OCI-LY3 (cell line): ENCODE measurements around the gene MYADM.

Experiments used
- H2AFZ ChIP-seq: fragments of 200-600, 300-600 bp; shearing (Covaris generic); 2 replicates; pipeline ENCODE4 v1.6.0; 2014; ENCODE audit warnings: antibody characterized with exemption, low read depth, low read length
- H3K27ac ChIP-seq: fragments of 200-600, 300-600 bp; sonication (generic); 2 replicates; pipeline ENCODE4 v1.5.1; 2014; ENCODE audit warnings: mild to moderate bottlenecking, low read length, moderate library complexity, mixed read lengths
- H3K27me3 ChIP-seq: fragments of 200-600, 300-600 bp; sonication (generic); 2 replicates; pipeline ENCODE4 v1.6.1; 2014; ENCODE audit warnings: low read depth, low read length, mixed read lengths
- H3K36me3 ChIP-seq: fragments of 200-600, 300-600 bp; sonication (generic); replicated peaks from 2 replicates; pipeline ENCODE3; 2014; ENCODE audit warnings: low read depth, low read length, mixed read lengths
- H3K4me1 ChIP-seq: fragments of 300-600, 200-600 bp; sonication (generic); 2 replicates; pipeline ENCODE4 v1.6.1; 2014; ENCODE audit warnings: low read length, mixed read lengths
- H3K4me2 ChIP-seq: fragments of 200-600, 300-600 bp; sonication (generic); 2 replicates; pipeline ENCODE4 v1.6.1; 2014; ENCODE audit warnings: low read length, mixed read lengths
- H3K4me3 ChIP-seq: fragments of 300-600, 200-600 bp; sonication (generic); 2 replicates; pipeline ENCODE4 v1.5.1; 2014; ENCODE audit warnings: antibody characterized with exemption, mild to moderate bottlenecking, low read length, moderate library complexity
- H3K79me2 ChIP-seq: fragments of 300-600, 200-600 bp; shearing (Covaris generic); 2 replicates; pipeline ENCODE4 v1.6.1; 2014; ENCODE audit warnings: mild to moderate bottlenecking, low read length, mixed read lengths
- H3K9ac ChIP-seq: fragments of 300-600, 200-600 bp; shearing (Covaris generic); 2 replicates; pipeline ENCODE4 v1.6.0; 2014; ENCODE audit warnings: mild to moderate bottlenecking, low read length, moderate library complexity
- H3K9me3 ChIP-seq: fragments of 200-600, 300-600 bp; shearing (Covaris generic); 2 replicates; pipeline ENCODE4 v1.6.1; 2014; ENCODE audit warnings: low read length, mixed read lengths; ENCODE audit not compliant: insufficient read depth
- H4K20me1 ChIP-seq: fragments of 200-600, 300-600 bp; sonication (generic); 2 replicates; pipeline ENCODE4 v1.6.1; 2016; ENCODE audit warnings: low read length, mixed read lengths; ENCODE audit not compliant: insufficient read depth
- EZH2phosphoT487 ChIP-seq: fragments of 200-600 bp; shearing (Covaris generic); IDR thresholded peaks from 2 replicates; pipeline ENCODE4 v1.6.1; 2018; ENCODE audit warnings: antibody characterized with exemption, mixed run types, low read depth
- TF ChIP-seq, protein P1 (sequence below): fragments of 200-600, 300-600 bp; sonication (generic); IDR thresholded peaks from 2 replicates; pipeline ENCODE4 v1.5.1; 2014; ENCODE audit warnings: antibody characterized with exemption, low read length, low read depth

MYADM gene, protein sequence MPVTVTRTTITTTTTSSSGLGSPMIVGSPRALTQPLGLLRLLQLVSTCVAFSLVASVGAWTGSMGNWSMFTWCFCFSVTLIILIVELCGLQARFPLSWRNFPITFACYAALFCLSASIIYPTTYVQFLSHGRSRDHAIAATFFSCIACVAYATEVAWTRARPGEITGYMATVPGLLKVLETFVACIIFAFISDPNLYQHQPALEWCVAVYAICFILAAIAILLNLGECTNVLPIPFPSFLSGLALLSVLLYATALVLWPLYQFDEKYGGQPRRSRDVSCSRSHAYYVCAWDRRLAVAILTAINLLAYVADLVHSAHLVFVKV

DNA sequence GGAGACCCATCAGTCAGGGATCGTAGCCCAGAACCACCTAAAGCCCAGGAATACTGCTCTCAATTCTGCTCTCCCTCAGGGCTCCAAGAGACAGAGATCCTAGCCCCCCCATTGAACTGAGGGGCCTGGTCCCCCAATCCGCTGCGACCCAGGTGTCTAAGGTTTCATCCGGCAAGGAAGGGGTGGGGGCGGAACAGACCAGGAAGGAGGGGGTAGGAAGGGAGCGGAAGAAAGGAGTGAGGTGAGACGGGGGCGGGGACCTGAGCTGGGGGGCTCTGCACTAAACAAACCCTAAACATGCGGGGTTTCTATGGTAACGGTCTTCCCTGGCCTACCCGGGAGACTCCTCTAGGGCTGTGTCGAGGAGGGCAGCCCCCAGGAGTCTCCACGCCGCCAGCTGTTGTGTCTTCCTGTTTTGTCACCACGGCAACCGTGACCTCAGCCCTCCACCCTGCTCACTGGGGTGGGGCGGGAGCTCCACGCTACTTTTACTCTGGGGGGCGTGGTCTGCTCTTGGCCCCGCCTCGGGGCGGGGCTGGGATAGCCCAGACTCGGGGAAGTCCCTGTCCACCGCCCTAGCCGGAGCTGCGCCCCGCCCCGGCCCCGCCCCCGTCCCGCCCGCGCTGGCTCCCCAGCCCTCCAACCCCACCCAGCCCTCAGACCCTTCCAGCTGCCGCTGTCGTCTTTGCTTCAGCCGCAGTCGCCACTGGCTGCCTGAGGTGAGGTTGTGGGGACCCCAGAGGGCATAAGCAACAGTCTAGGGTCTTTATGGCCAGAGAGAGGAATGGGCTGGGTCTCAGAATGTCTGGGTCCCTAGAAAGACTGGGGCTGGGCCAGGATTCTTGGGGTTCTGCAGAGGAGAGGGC, at the start of gene MYADM:
Gene MYADM (plus strand): TSS at position 659 of the 866 bp plus-strand sequence. CDS start 5,647 bp downstream, outside the sequence.
- no peak within 1 kb of the TSS for H3K4me2 ChIP-seq
- H3K27me3 ChIP-seq, result no peaks in the 10 kb centered on the region
- H3K4me1 ChIP-seq, result no peaks in the 10 kb centered on the region
- H3K9ac ChIP-seq, result no peak within 1 kb of the TSS
- H3K9me3 ChIP-seq, result no peaks in the 10 kb centered on the region
- no peaks in the 10 kb centered on the region for H3K79me2 ChIP-seq
- H3K27ac ChIP-seq, result no peak within 1 kb of the TSS
- H2AFZ ChIP-seq, result no peak within 1 kb of the TSS
- no peaks in the 10 kb centered on the region for H3K36me3 ChIP-seq
- TF ChIP-seq, protein P1, sequence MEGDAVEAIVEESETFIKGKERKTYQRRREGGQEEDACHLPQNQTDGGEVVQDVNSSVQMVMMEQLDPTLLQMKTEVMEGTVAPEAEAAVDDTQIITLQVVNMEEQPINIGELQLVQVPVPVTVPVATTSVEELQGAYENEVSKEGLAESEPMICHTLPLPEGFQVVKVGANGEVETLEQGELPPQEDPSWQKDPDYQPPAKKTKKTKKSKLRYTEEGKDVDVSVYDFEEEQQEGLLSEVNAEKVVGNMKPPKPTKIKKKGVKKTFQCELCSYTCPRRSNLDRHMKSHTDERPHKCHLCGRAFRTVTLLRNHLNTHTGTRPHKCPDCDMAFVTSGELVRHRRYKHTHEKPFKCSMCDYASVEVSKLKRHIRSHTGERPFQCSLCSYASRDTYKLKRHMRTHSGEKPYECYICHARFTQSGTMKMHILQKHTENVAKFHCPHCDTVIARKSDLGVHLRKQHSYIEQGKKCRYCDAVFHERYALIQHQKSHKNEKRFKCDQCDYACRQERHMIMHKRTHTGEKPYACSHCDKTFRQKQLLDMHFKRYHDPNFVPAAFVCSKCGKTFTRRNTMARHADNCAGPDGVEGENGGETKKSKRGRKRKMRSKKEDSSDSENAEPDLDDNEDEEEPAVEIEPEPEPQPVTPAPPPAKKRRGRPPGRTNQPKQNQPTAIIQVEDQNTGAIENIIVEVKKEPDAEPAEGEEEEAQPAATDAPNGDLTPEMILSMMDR, result no peak
- no peak for TF ChIP-seq EZH2phosphoT487
- no peak within 1 kb of the TSS for H3K4me3 ChIP-seq
- H4K20me1 ChIP-seq, result no peaks in the 10 kb centered on the region

DNA sequence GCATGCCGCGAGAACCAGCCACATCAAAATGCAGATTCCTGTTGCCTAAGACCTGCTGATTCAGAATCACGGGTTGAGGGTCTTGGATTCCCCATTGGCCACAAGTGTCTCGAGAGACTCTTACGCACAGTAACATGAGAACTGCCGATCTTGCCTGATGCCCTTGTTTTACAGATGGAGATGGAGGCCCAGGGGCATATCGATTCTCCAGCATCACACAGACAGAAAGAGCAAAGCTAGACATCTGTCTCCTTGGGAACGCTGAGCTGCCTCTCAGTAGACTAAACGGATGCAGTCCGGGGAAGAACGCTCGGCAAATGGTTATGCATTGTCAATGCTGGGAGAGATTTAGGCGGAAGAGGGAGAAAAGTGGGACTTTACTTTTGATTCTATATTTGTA, 48.9 kb upstream of the MYADM start:
- TF ChIP-seq, protein P1, result no peak
- no peak for TF ChIP-seq EZH2phosphoT487
- Histone ChIP-seq H2AFZ (no peak overlapping the region), H3K4me1 (no peaks in the 10 kb centered on the region), H3K4me2 (no peak overlapping the region), H3K9me3 (no peaks in the 10 kb centered on the region), H4K20me1 (no peaks in the 10 kb centered on the region), H3K27ac (no peak overlapping the region), H3K4me3 (no peak overlapping the region), H3K36me3 (no peaks in the 10 kb centered on the region), H3K27me3 (no peaks in the 10 kb centered on the region), H3K9ac (no peak overlapping the region), H3K79me2 (no peaks in the 10 kb centered on the region)

DNA sequence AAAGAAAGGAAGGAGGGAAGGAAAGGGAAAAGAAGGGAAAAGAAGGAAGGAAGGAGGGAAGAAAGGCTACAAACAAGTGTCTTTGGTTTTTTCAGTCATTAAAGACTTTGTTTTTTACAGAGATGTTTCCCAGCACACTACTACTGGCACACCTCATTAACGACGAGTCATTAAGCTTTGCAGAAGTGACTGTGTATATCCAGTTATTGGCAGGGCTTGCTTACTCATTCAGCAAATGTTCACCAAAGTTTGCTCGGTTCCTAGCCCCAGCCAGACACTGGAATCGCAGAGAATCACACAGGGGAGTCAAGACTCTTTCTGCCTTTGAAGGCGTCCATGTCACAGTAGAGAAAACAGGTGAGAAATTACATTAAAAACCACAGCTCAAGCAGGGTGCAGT, 47.8 kb upstream of the MYADM start:
- H3K4me3 ChIP-seq, result no peak overlapping the region
- H3K79me2 ChIP-seq, result no peaks in the 10 kb centered on the region
- TF ChIP-seq EZH2phosphoT487, result no peak
- TF ChIP-seq, protein P1, result no peak
- no peak overlapping the region for H3K9ac ChIP-seq
- H3K4me2 ChIP-seq, result no peak overlapping the region
- no peaks in the 10 kb centered on the region for H3K9me3 ChIP-seq
- H2AFZ ChIP-seq, result no peak overlapping the region
- no peaks in the 10 kb centered on the region for H3K4me1 ChIP-seq
- H4K20me1 ChIP-seq, result no peaks in the 10 kb centered on the region
- no peak overlapping the region for H3K27ac ChIP-seq
- no peaks in the 10 kb centered on the region for H3K36me3 ChIP-seq
- no peaks in the 10 kb centered on the region for H3K27me3 ChIP-seq

DNA sequence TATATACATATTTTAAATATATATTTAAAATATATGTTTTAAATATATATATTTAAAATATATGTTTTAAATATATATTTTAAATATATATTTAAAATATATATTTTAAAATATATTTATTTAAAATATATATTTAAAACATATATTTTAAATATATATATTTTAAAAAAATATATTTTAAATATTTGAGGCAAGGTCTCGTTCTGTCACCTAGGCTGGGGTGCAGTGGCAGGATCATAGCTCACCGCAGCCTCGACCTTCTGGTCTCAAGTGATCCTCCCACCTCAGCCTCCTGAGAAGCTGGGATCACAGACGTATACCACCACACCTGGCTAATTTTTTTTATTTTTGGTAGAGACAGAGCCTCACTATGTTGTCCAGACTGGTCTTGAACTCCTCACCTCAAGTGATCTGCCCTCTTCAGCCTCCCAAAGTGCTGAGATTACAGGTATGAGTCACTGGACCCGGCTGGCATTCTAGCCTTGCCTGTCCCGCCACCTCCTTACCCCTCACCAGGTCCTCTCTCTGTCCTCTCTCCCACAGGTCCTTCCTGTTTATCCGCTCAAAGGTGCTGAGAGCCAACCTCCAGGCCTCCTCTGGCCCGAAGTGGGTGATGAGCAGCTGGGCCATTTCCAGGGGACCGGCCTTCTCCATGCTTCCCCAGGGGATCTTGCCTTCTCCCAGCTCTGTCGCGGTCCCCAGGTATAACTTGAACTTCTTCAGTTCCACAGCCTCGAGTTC, 44.1 kb upstream of the MYADM start:
- H3K27me3 ChIP-seq, result no peaks in the 10 kb centered on the region
- H3K36me3 ChIP-seq, result no peaks in the 10 kb centered on the region
- H3K9me3 ChIP-seq, result no peaks in the 10 kb centered on the region
- H3K4me1 ChIP-seq, result no peaks in the 10 kb centered on the region
- no peaks in the 10 kb centered on the region for H4K20me1 ChIP-seq
- no peak overlapping the region for H3K4me3 ChIP-seq
- no peak overlapping the region for H3K9ac ChIP-seq
- no peak overlapping the region for H3K4me2 ChIP-seq
- H3K27ac ChIP-seq, result no peak overlapping the region
- TF ChIP-seq, protein P1, result no peak
- TF ChIP-seq EZH2phosphoT487, result no peak
- H3K79me2 ChIP-seq, result no peaks in the 10 kb centered on the region
- H2AFZ ChIP-seq, result no peak overlapping the region
